KMS-11 (cell line): ENCODE measurements around the gene PANX1.
"Not testable (repeated sequence)": the region's sequence is repeated elsewhere in the genome, so short reads cannot be mapped to it uniquely, and the experiment has no call there.

Experiments used
- H2AFZ ChIP-seq: fragments of 200-600 bp; sonication (generic); 2 replicates; pipeline ENCODE4 v1.6.1; 2016; ENCODE audit warnings: antibody characterized with exemption, mixed run types, low read depth
- H3K27ac ChIP-seq: fragments of 200-600 bp; sonication (generic); 2 replicates; pipeline ENCODE4 v1.6.1; 2016; ENCODE audit warnings: mild to moderate bottlenecking, mixed run types
- H3K27me3 ChIP-seq: fragments of 200-600 bp; sonication (generic); 2 replicates; pipeline ENCODE4 v1.6.1; 2017; ENCODE audit warnings: mild to moderate bottlenecking, low read depth, mixed run types, moderate library complexity; ENCODE audit not compliant: insufficient read depth
- H3K36me3 ChIP-seq: fragments of 200-600 bp; sonication (generic); 2 replicates; pipeline ENCODE4 v1.6.1; 2017; ENCODE audit warnings: mild to moderate bottlenecking, mixed run types; ENCODE audit not compliant: insufficient read depth
- H3K4me1 ChIP-seq: fragments of 200-600 bp; sonication (generic); 2 replicates; pipeline ENCODE4 v1.6.1; 2016; ENCODE audit warnings: mild to moderate bottlenecking, low read depth, mixed run types; ENCODE audit not compliant: poor library complexity, severe bottlenecking
- H3K4me2 ChIP-seq: fragments of 200-600 bp; sonication (generic); 2 replicates; pipeline ENCODE4 v1.7.0; 2016; ENCODE audit warnings: mild to moderate bottlenecking, mixed run types
- H3K4me3 ChIP-seq: fragments of 200-600 bp; sonication (generic); IDR thresholded peaks from 2 replicates; pipeline ENCODE4 v1.6.1; 2017; ENCODE audit warnings: low read depth, low read length, mixed read lengths; ENCODE audit not compliant: insufficient read depth
- H3K79me2 ChIP-seq: fragments of 200-600 bp; sonication (generic); 2 replicates; pipeline ENCODE4 v1.6.1; 2016; ENCODE audit warnings: low read depth, mixed run types; ENCODE audit not compliant: insufficient read depth
- H3K9ac ChIP-seq: fragments of 200-600 bp; sonication (generic); 2 replicates; pipeline ENCODE4 v1.6.1; 2016; ENCODE audit warnings: mild to moderate bottlenecking, mixed run types
- H4K20me1 ChIP-seq: fragments of 200-600 bp; sonication (generic); 2 replicates; pipeline ENCODE4 v1.6.1; 2016; ENCODE audit warnings: mild to moderate bottlenecking, mixed run types; ENCODE audit not compliant: insufficient read depth
- TF ChIP-seq, protein P1 (sequence below): fragments of 200-600 bp; sonication (generic); conservative IDR thresholded peaks from 2 replicates; pipeline ENCODE4 v1.6.1; 2017; ENCODE audit warnings: low read depth, mild to moderate bottlenecking, antibody characterized with exemption, low read length, moderate library complexity, mixed read lengths

PANX1 gene

DNA sequence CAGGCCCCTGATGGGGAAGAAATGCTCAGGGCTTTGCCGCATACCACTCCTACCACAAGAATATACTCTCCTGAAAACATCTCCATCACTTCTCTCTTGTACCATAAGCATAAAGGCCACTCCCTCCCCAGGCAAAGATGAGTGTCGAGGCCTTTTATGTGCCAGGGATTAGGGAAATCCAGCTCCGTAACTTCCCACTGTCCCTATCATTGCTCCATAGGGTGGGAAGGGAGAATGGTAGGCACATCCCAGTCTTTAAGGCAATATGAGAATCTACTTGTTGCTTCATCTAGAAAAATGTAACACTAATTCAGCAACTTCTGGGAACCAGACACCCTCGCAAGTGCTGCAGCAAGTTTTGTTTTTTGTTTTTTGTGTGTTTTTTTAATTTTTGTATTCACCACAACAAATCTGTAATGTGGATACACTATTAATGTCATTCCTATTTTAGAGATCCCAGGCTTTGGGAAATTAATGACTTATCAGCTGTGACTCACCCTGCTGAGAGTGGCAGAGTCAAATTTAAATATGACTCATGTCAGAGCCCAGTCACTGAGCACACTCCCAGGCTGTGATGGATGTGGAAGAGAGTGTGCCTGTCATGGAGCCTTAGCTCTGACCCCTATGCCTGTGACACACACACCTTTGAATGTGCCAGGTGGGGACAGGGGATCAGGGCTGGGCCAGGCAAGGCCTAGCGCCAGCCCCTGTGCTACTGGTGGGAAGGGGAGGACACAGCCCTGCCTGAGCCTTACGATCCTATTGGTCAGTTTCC is 23.4 kb downstream of the PANX1 start:
- H4K20me1 ChIP-seq, result no peaks in the 10 kb centered on the region
- H3K27ac ChIP-seq, result no peak overlapping the region
- H3K4me1 ChIP-seq, result peaks cover 12% of the 10 kb centered on the region

DNA sequence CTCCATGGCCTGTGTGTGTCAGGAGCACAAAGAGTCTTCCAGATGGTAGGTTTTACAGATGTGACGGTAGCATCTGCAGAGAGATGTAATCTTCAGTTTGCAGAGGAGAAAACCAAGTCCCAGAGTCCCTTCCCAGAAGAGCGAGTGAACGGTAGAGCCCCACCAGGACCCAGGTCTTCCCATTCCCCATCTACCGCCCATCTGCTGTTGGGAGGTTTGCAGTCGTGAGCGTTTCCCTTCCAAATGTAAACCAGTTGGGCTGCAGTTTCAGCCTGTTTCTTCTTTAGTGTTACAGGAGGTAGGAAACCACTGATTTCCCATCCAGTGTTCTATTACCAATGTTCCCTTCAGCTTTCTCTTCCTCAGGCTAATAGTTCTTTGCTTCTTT is 24.0 kb downstream of the PANX1 start:
- Histone ChIP-seq H4K20me1 (no peaks in the 10 kb centered on the region), H3K79me2 (no peaks in the 10 kb centered on the region), H3K36me3 (no peaks in the 10 kb centered on the region), H3K27me3 (no peaks in the 10 kb centered on the region), H3K4me2 (no peak overlapping the region), H3K9ac (no peak overlapping the region), H2AFZ (no peak overlapping the region), H3K4me3 (no peak overlapping the region), H3K4me1 (peaks cover 7% of the 10 kb centered on the region), H3K27ac (no peak overlapping the region)
- TF ChIP-seq, protein P1, sequence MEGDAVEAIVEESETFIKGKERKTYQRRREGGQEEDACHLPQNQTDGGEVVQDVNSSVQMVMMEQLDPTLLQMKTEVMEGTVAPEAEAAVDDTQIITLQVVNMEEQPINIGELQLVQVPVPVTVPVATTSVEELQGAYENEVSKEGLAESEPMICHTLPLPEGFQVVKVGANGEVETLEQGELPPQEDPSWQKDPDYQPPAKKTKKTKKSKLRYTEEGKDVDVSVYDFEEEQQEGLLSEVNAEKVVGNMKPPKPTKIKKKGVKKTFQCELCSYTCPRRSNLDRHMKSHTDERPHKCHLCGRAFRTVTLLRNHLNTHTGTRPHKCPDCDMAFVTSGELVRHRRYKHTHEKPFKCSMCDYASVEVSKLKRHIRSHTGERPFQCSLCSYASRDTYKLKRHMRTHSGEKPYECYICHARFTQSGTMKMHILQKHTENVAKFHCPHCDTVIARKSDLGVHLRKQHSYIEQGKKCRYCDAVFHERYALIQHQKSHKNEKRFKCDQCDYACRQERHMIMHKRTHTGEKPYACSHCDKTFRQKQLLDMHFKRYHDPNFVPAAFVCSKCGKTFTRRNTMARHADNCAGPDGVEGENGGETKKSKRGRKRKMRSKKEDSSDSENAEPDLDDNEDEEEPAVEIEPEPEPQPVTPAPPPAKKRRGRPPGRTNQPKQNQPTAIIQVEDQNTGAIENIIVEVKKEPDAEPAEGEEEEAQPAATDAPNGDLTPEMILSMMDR, result no peak

More for the DNA sequence above, 23.4 kb downstream of the PANX1 start:
- H3K36me3 ChIP-seq, result no peaks in the 10 kb centered on the region
- no peaks in the 10 kb centered on the region for H3K27me3 ChIP-seq
- H2AFZ ChIP-seq, result no peak overlapping the region
- no peak overlapping the region for H3K4me3 ChIP-seq
- H3K79me2 ChIP-seq, result no peaks in the 10 kb centered on the region
- H3K9ac ChIP-seq, result no peak overlapping the region
- TF ChIP-seq, protein P1, result no peak
- no peak overlapping the region for H3K4me2 ChIP-seq

DNA sequence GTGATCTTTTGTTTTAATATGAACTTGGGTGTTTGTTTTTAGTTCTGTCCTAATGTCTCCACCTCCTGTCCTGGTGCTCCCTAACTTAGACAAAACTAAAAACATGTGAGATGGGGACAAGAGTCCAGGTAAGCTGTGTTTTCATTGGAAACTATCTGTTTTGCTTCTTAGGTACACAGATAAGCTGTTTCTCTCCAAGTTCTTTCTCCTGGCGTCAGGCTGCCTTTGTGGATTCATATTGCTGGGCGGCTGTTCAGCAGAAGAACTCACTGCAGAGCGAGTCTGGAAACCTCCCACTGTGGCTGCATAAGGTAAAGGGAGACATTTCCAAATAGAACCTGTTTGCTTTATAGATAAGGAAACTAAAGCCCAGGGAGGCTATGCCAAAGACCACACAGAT is 24.7 kb downstream of the PANX1 start:
- Histone ChIP-seq H3K27ac (no peak overlapping the region), H4K20me1 (no peaks in the 10 kb centered on the region), H3K27me3 (no peaks in the 10 kb centered on the region), H3K36me3 (no peaks in the 10 kb centered on the region), H3K4me3 (no peak overlapping the region), H3K79me2 (no peaks in the 10 kb centered on the region), H2AFZ (no peak overlapping the region), H3K4me1 (peaks cover 7% of the 10 kb centered on the region), H3K9ac (no peak overlapping the region), H3K4me2 (no peak overlapping the region)
- TF ChIP-seq, protein P1, result no peak

DNA sequence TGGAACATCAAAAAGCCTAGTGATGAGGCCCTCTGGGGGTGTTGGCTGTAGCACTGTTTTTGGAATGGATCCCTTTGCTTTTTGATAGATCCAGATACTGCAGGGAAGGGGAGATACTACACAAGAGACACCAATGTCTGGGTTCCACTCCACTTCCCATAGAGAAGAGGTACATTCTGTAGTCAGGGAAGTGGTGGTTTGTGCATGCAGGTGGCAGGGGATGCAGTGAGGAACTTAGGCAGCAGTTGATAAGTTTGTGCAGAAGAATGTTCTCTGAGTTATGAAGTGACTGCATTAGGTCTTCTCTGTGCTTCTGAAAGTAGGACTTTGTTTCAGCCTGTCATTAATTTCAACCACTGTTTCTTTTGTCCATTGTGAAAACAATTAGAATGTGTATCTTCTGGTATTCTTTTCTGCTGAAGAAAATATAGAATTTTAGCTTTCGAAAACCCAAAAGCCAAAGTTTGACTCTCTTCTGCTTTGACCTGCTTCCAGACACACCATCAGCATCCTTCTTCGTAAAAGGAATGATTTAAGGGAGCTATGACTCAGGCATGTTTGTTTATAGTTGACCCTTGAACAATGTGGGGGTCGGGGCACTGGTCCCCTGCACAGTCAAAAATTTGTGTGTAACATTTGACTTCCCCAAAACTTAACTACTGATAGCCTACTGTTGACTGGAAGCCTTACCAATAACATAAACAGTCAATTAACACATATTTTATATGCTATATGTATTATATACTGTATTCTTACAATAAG is 25.6 kb downstream of the PANX1 start:
- Histone ChIP-seq H3K4me3 (no peak overlapping the region), H3K9ac (no peak overlapping the region), H3K79me2 (no peaks in the 10 kb centered on the region), H3K4me2 (no peak overlapping the region), H3K27ac (no peak overlapping the region), H3K36me3 (no peaks in the 10 kb centered on the region), H2AFZ (no peak overlapping the region), H3K4me1 (peaks cover 7% of the 10 kb centered on the region), H3K27me3 (no peaks in the 10 kb centered on the region), H4K20me1 (no peaks in the 10 kb centered on the region)
- TF ChIP-seq, protein P1, result no peak

DNA sequence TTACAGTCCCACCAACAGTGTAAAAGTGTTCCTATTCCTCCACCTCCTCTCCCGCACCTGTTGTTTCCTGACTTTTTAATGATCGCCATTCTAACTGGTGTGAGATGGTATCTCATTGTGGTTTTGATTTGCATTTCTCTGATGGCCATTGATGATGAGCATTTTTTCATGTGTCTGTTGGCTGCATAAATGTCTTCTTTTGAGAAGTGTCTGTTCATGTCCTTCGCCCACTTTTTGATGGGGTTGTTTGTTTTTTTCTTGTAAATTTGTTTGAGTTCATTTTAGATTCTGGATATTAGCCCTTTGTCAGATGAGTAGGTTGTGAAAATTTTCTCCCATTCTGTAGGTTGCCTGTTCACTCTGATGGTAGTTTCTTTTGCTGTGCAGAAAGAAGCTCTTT is 28.7 kb downstream of the PANX1 start:
- H3K27me3 ChIP-seq, result not testable (repeated sequence)

More for the DNA sequence above, 28.7 kb downstream of the PANX1 start:
- H2AFZ ChIP-seq, H3K36me3 ChIP-seq, H3K9ac ChIP-seq, H3K27ac ChIP-seq, H4K20me1 ChIP-seq, H3K4me2 ChIP-seq, H3K79me2 ChIP-seq, H3K4me1 ChIP-seq, H3K4me3 ChIP-seq: not testable (repeated sequence)
